GM19324 (cell line): ENCODE data around the gene CXCR1.
"Not testable (repeated sequence)": the region's sequence is repeated elsewhere in the genome, so short reads cannot be mapped to it uniquely, and the experiment has no call there.

ENCODE experiments used
- ATAC-seq: cut with Tn5 transposase; IDR thresholded peaks from one replicate; pipeline ENCODE4 v1.9.1; 2021; ENCODE audit warnings: mild to moderate bottlenecking, moderate library complexity; ENCODE audit not compliant: unreplicated experiment, low FRiP score

Gene CXCR1

DNA sequence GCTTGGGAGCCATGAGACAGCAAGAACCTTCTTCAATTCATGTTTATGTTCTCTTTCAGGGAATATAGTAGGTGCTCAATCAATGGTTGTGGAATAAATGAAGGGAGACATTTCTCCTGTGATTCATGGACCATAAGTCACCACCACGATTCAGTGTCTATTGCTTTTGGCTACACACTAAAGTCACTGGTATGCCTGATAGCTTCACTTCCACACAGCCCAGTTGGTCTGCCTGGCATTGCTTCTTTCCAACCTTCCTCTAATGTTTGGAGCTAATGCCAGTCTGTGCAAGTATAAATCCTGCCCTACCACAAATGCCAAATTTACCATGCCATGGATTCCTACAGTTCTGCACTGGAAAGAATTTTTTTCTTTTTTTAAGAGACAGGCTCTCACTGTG lies 1.3 kb upstream of the CXCR1 start:
- no peak for ATAC-seq

DNA sequence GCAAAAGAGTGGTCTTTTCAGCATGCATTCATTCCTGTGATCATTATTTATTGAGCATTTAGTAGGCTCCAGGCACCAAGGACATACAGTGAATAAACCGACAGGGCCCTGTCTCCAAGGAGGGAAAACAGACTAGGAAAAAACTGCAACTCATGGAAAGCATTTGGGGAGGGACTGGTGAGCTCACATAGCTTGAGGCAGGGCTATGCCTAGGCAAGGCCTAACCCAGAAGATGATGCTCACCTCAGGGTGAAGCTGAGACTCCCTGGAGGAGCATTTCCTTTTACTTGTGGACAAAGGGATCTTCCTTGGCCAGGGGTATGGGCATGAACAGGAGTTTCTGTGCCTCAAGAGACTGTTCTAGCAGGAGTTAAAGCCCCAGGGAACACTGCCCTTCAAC lies 3.9 kb downstream of the CXCR1 start:
- ATAC-seq = no peak

DNA sequence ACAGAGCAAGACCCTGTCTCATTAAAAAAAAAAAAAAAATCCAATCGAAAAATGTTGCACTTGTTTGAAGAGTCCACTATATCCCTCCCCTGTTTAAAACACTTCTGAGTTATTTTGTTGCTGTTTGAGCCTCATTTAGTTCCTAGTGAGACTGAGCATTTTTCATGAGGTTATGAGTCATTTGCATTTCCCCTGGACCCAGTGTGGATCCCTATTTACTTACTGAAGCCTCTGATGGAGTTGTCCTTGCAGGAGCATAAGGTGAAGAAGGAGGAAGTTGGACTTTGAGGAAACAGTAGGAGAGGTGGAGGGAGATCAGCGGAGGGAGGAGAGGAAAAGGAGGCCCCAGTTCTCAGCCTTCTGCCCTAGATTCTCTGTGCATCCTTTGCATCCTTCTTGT lies 5.1 kb downstream of the CXCR1 start:
- no peak for ATAC-seq

DNA sequence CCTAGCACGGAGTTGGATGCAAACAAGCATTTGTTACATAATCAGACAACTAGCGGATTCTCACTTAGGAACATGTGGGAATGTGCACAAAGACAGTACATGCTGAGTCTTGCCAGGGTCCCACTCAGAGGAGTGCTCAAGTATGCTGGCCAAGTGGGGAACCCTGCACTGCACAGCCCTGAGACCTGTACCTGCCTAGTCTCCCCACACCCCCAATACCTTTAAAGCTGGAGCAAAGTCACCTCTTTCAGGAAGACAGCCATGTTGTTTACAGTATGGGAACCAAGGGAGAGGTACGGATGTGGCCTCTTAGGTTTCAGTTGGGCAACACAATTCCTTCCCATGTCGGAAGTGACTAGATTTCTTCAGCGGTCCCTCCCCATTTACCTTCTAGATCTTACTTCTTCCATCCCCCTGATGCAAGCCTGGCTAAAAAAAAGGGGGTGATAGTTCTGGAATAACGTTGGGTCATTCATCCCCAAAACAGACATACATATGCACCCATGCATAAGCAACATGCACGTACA lies 10.7 kb downstream of the CXCR1 start:
- ATAC-seq = no peak

DNA sequence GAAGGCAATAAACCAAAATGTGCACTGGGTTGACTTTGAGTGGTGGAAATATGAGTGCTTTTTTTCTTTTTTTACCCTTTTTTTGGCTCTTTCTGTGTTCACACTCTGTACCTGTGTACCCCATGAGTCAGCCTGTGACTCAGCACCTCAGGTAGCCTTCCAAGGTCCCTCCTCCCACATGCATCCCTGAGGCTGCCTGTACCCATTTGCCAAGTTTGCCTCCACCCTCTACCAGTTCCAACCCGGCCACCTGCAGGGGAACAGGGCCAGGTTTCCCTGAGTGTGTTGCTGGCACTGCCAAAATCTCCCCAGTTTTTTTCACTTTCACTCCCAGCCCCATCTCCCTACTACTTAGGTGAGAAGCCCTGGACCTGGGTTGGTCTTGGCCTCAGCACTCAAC lies 14.0 kb downstream of the CXCR1 start:
- no peak for ATAC-seq

DNA sequence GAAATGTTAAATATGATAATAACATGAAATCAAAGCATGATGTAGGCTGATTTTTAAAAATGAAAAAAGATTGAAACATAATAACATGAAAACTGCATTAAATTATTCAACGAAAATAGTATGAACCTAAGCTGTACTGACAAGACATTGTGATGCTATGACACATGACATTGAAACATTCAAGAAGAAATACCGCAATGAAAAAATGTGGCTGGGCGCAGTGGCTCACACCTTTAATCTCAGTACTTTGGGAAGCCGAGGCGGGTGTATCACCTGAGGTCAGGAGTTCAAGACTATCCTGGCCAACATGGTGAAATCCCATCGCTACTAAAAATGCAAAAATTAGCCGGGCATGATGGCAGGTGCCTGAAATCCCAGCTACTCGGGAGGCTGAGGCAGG lies 14.6 kb downstream of the CXCR1 start:
- no peak for ATAC-seq

DNA sequence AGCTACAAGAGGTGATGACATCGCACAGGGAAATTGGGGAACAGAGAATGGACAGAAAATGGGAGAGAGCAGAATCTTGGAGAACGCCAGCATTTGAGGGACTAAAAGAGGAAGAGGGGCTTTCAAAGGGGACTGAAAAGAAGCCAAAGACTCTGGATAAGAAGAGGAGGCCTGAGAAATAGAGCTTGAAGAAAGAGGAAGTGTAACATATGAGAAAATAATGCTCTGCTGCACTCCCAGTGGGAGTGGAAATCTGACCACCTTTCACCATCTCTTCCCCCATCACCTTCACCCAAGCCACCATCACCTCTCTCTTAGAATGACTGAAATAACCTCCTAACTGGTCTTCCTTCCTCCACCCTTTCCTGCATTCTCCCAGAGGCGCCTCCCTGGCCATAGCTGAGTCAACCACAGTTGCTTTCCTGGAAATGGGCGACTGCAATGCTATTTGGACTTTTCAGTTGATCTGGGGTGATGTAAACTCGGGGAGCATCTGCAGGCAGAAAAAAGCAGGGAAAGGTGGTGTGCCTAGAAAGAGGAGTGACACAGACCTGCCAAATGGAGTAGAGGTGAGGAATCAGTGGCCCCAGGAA lies 16.8 kb downstream of the CXCR1 start:
- ATAC-seq = no peak

DNA sequence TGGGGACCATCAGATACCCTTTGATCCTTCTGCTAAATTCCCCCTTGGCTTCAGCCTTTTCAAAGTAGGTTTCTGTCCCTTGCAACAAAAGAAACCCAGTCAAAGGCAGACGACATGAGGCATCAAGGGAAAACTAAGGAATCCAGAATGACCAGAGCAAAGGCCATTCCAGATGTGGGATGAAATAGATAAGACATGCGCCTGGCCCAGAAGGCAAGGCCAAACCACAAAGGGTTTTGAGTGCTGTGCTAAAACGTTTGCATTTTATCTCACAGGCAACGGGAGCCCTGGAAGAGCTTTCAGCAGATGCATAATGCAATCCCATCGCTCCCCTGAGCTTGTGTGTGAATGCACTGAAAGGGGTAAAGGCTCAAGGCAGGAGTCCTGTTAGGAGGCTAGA lies 17.7 kb downstream of the CXCR1 start:
- ATAC-seq = no peak

DNA sequence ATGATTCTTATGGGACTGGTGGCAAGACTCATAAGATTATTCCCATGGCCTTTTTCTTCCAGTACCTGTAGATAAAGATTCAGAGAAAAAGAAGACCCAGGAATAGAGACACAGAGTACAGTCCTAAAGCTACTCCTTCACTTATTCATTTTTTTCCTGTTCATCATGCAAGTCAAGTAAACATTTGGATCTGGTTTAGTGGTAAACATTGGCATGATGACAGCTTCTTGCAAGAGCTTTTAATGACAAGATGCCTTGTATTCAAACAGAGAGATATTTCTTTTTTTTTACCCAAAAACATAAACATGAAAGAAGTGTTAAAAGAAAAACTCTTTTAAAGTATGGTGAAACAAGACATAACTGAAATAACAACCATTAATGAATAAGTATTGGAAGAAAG lies 20.7 kb downstream of the CXCR1 start:
- no peak for ATAC-seq

DNA sequence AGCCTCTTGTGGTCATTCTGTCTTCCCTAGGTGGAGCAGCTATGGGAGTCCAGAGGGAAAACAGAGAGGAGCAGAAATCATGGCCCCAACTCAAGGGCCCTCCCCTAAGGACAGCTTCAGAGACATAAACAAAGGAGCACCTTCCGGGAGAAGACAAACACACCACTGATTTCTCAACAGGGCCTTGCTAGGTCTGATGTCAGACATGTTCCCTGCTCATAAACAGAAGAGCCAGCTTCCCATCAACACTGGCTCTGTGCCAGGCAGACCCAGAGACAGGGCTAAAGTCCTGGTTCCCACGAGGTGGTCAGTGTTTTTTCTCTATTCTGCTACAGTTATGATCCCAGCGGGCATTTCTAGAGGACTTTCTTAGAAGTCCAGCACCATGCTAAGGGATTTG lies 21.6 kb downstream of the CXCR1 start:
- no peak for ATAC-seq

DNA sequence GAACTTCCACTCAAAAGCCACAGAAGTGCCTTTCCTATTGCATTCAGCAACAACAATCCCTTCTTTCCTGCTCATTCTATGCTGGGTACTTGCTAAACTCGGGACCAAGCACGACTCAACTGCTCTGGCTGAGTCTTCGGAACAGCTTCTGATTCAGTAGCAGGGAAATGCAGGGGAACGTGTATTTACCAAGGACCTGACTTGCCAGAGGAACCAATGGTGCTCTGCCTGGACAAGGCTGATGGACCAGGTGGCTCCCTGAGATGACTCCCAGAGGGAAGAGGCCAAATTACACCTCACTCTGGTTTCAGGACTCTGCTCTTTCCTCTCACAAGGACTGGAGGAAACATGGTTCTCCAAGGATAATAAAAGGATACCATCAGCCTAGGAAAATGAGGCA lies 28.7 kb downstream of the CXCR1 start:
- no peak for ATAC-seq

DNA sequence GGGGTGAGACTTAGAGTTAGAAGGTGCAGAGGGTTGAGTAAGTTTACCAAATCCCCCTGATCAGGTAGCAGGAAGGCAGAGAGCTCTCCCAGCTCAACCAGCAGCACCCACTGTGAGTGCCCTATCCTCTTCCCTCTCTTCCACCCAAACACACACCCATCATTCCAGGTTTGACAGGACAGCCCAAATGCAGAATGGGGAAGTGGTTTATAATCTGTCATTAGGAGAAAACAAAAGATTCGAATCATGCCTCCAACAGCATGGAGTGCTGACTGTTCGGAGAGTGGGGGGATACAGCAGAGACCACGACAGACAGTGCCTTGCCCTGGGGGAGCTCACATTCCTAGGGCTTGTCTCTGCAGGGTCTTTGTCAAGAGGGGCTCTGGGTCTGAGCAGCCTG lies 29.2 kb downstream of the CXCR1 start:
- ATAC-seq = no peak

DNA sequence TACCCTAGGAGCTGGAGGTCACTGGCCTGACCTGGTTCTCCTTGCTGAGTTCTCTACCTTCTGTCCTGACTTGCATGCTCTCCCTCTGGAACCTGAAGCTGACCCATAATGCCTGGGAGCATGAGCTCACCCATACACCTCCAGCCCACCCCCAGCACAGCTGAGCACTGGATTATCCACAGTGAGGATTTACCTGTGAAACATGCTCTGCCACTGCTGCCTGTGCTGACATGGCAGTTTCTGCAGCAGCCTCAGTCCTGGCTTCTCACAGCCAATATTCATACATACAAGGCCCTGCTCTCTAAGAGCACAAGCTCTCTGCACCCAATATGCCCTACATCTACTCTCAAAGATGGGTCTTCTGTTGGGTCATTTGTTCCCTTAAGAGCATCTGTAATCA lies 35.9 kb downstream of the CXCR1 start:
- ATAC-seq = no peak

DNA sequence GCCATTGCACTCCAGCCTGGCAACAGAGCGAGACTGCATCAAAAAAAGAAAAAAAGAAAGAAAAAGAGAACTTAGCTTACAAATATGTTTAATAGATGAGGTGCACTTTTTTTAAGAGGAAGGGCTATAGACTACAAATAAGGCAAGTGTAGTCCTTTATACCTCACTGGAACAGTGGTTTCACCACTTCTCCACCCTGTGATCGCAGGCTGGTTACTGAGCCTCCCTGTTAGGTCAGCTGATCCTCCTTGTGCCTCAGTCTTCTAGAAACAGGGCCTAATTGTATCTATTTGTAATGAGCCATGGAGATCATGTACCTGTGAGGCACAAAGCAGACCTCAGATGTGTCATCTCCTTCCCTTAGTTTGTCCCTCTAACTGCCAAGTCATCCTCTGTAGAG lies 36.4 kb downstream of the CXCR1 start:
- no peak for ATAC-seq

DNA sequence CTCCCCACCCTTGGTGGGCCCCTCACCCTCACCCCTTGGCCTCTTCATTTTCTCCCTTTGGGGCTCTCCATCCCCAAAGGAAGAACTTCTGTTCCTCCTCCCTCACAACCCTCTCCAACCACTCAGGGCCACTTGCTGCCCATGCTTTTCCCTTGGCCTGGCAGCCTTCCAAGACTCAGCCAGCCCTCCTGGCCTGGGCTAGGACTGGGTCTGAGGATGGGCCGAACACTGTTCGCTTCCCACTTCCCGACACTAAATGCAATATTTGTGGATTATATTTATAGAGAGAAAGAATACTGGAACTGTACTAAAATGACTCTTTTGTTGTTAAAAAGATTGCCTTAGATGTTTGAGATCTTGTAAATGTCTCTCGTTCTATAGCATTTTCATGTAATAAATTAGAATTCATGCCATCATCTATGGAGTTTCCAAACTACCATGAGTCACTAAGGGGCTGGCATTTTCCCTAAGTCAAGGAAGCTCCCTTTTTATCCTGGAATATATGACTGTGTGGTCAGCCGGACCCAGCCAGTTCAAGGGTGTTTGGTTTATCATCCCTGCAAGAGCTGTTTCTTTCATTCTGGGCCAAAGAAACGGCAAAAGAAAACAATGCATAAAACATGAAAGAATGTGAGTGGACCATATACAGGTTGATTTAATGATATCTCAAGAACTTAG lies 37.2 kb downstream of the CXCR1 start:
- ATAC-seq = no peak

DNA sequence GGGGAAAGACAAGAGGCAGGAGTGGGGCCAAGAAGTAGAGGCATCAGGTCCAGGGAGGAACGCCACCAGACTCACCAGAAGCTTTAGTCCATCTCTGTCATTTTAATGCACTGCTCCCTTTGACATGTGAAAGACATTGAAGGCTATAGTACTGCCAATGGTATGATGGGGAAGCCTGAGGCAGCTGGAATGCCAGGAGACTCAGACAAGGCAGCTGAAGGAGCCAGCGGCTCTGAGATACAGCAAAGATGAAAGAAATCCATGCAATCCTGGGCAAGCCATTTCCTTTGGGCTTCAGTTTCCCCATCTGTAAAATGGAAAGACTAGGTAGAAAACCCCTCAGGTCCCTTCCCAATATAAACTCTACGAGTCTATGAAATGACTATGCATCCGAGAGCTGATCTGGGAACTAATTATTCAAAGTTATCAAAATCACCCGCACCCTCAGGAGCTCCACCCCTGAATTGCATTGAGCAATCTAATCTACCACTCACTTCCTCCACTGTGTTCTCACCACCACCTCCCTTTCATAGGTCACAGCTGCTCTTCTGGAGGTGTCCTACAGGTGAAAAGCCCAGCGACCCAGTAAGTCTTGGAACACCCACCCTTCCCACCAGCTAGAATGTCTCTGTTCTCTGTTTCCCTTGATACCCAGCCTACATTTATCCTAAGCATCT lies 37.8 kb downstream of the CXCR1 start:
- no peak for ATAC-seq

DNA sequence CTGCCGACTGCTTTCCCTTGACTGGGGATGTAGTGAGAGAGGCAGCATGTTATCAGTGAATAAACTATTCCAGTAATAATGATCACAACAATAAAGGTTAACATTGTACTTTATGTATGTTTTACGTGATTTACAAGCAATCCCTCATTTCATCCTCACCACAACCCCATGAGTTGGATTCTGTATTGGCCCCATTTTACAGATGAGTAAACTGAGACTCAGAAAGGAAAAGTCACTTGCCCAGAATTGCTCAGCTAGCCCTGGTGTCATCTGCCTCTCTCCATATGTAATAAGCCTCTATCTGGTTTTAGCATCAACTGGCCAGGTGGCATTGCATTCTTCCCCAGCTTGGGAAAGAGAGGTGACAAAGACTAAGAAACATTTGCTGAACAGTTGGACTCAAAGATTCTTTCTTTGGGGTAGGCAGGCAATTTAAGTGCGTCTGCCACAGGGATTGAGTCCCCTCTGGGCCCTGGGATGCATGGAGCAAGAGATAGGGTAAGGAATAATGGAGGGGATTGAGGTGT lies 38.8 kb downstream of the CXCR1 start:
- no peak for ATAC-seq

DNA sequence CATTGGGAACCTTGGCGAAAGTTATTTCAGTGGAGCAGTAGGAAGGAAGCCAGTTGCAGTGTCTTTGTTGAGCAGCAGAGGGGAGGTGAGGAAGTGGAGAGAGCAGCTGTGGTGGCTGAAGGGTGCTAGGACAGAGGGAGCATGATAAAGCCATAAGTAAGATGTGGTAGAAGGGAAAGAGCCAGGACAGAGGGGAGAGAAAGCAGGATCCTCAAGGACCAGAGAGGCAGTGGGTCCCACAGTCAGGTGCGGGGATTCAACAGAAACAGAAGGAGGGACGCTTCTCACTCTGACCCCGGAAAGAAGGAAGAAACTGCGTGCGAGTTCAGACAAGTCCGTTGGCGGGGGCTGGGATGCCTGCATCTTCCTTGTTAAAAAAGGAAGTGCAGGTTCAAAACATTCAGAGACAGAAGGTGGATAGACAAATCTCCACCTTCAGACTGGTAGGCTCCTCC lies 41.1 kb downstream of the CXCR1 start, which contains the start of gene CXCR2:
TSS of gene CXCR2 (plus strand) at position 403 of the 455 bp plus-strand sequence. CDS start 8,774 bp downstream, outside the sequence.
- ATAC-seq = peak; percentile 48

DNA sequence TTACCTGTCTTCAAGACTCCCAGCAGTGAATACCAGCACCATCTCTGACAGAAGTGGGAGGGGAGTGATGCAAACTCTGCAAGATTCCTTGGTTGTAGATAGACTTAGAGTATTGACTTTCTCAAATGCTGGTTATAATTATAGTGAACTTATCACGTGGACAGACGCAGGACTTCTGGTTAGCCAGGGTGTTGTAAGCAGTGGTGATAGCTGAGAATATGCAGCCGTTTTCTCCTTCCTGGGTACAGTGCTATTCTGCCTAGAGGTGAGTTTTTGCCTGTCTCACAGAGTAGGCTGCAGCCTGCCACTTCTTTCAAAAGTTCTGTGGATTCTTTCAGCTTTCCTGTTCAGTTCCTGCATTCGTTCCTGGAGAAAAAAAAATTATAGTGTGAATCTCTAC lies 41.7 kb downstream of the CXCR1 start:
- no peak for ATAC-seq

DNA sequence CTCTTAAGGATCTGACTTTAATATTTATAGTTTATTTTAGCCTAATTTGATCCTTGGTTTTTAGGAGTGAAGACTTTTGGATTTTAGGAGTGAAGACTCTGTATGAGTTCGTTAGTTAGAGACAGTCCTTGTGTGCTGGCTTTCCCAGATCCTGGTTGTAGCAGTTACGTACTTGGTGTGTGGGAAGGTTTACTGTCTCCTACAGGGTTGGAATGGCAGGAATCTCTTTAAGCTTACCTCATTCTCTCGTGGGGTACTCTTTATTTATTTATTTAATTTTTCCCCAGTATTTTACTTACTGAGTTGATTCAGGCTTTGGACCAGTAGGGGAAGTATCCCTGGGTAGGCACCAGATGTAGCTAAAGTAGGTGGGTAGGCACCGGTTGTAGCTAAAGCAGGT lies 42.8 kb downstream of the CXCR1 start:
- no peak for ATAC-seq

DNA sequence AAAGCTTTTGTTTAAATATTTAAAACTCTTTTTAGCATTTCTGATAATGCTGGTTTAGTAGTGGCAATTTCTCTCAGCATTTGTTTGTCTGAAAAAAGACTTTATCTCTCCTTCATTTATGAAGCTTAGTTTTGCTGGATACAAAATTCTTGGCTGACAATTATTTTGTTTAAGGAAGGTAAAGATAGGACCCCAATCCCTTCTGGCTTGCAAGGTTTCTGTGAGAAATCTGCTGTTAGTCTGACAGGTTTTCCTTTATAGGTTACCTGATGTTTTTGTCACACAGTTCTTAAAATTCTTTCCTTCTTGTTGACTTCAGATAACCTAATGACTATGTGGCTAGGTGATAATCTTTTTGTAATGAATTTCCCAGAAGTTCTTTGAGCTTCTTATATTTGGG lies 44.5 kb downstream of the CXCR1 start:
- ATAC-seq = not testable (repeated sequence)
